VCaP (cell line): ENCODE results near the gene RSBN1.
"Not testable (repeated sequence)": the region's sequence is repeated elsewhere in the genome, so short reads cannot be mapped to it uniquely, and the experiment has no call there.

Source experiments
- H3K27ac ChIP-seq: fragments of 450-650 bp; 2 replicates; pipeline ENCODE4 v1.5.1; 2017
- CTCF ChIP-seq: fragments of 450-650 bp; conservative IDR thresholded peaks from 2 replicates; pipeline ENCODE4 v1.5.1; 2017; ENCODE audit warnings: mild to moderate bottlenecking, moderate library complexity

RSBN1 gene

GRCh38 chr1:113761937-113762336 lies 50.3 kb downstream of the RSBN1 start:
- TF ChIP-seq CTCF: no peak
- no peak overlapping the region for H3K27ac ChIP-seq

GRCh38 chr1:113760102-113761080 lies 51.9 kb downstream of the RSBN1 start:
- H3K27ac ChIP-seq: peak overlapping the region; percentile 90
- TF ChIP-seq CTCF: no peak

GRCh38 chr1:113759333-113760101 lies 52.8 kb downstream of the RSBN1 start, which contains the start of gene PHTF1:
TSS of gene PHTF1 (minus strand) at chr1:113759486. CDS start at chr1:113758703, 783 bp downstream.
- no peak for TF ChIP-seq CTCF
- H3K27ac ChIP-seq: peak within 1 kb of the TSS; percentile 90

- H3K27ac ChIP-seq: peak overlapping the region; percentile 90
- TF ChIP-seq CTCF: no peak
Observed at GRCh38 chr1:113758631-113759332, 53.5 kb downstream of the RSBN1 start.

- TF ChIP-seq CTCF: no peak
- H3K27ac ChIP-seq: no peak overlapping the region
Observed at GRCh38 chr1:113756461-113756860, 55.8 kb downstream of the RSBN1 start.

GRCh38 chr1:113753333-113753732 lies 58.9 kb downstream of the RSBN1 start:
- H3K27ac ChIP-seq: not testable (repeated sequence)

- TF ChIP-seq CTCF: no peak
- H3K27ac ChIP-seq: no peak overlapping the region
Observed at GRCh38 chr1:113751516-113751915, 60.8 kb downstream of the RSBN1 start.
